HG03095 (cell line): ENCODE results near the gene SPAG6.

Experiments used
- ATAC-seq: cut with Tn5 transposase; IDR thresholded peaks from one replicate; pipeline ENCODE4 v1.9.1; 2021; ENCODE audit warnings: moderate library complexity; ENCODE audit not compliant: unreplicated experiment

SPAG6 gene

GRCh38 chr10:22458272-22459038, 113.2 kb downstream of the SPAG6 start:
- ATAC-seq = no peak

- ATAC-seq = no peak
Measured at GRCh38 chr10:22459496-22459895, 114.2 kb downstream of the SPAG6 start.

- ATAC-seq = no peak
Measured at GRCh38 chr10:22460101-22460500, 114.8 kb downstream of the SPAG6 start.

GRCh38 chr10:22460531-22461403, 115.5 kb downstream of the SPAG6 start:
- no peak for ATAC-seq

GRCh38 chr10:22461891-22462290, 116.6 kb downstream of the SPAG6 start:
- ATAC-seq = no peak

GRCh38 chr10:22463255-22463654, 118.0 kb downstream of the SPAG6 start:
- ATAC-seq = no peak

- no peak for ATAC-seq
Measured at GRCh38 chr10:22464966-22465629, 119.8 kb downstream of the SPAG6 start.

- no peak for ATAC-seq
Measured at GRCh38 chr10:22466763-22467334, 121.6 kb downstream of the SPAG6 start.
